SK-N-MC (cell line): ENCODE data around the gene MAGI1.

Experiments used
- EZH2 ChIP-seq: fragments of 200-600 bp; sonication (generic); IDR thresholded peaks from one replicate; pipeline ENCODE4 v1.6.1; 2017; ENCODE audit warnings: antibody characterized with exemption
- FOXP2 ChIP-seq: optimal IDR thresholded peaks from 2 replicates; pipeline ENCODE3; 2011; ENCODE audit warnings: mild to moderate bottlenecking, moderate library complexity; ENCODE audit not compliant: insufficient read depth; ENCODE audit errors: extremely low read length, control extremely low read depth
- POLR2AphosphoS5 ChIP-seq: IDR thresholded peaks from 2 replicates; pipeline ENCODE4 v1.6.1; 2012; ENCODE audit warnings: mild to moderate bottlenecking, low read depth, low read length, borderline replicate concordance

GRCh38 chr3:65875393-65876027, 163.2 kb downstream of the MAGI1 start:
- TF ChIP-seq POLR2AphosphoS5, result no peak
- TF ChIP-seq EZH2, result no peak
- TF ChIP-seq FOXP2, result no peak
